DND-41 (cell line): ENCODE measurements around the gene GNG4.

Source experiments
- ATAC-seq: fragments of 200-7000 bp; cut with Tn5 transposase; 3 replicates; pipeline ENCODE4 v1.9.1; 2021; ENCODE audit warnings: low read depth; ENCODE audit not compliant: insufficient read depth
- DNase-seq: peaks from one replicate; pipeline ENCODE4 v3.0.0-alpha.2; 2020
- H2AFZ ChIP-seq: 2 replicates; pipeline ENCODE4 v1.6.0; 2012; ENCODE audit warnings: low read depth, low read length
- H3K27ac ChIP-seq: 2 replicates; pipeline ENCODE4 v1.5.1; 2012; ENCODE audit warnings: low read length, inconsistent platforms
- H3K27me3 ChIP-seq: fragments of 200-600 bp; sonication (generic); 2 replicates; pipeline ENCODE4 v1.6.0; 2012; ENCODE audit warnings: low read length, mild to moderate bottlenecking, inconsistent platforms; ENCODE audit not compliant: insufficient read depth, poor library complexity
- H3K36me3 ChIP-seq: 2 replicates; pipeline ENCODE4 v1.5.1; 2012; ENCODE audit warnings: low read length, inconsistent platforms; ENCODE audit not compliant: insufficient read depth
- H3K4me1 ChIP-seq: 2 replicates; pipeline ENCODE4 v1.5.1; 2012; ENCODE audit warnings: mild to moderate bottlenecking, low read length; ENCODE audit not compliant: insufficient read depth
- H3K4me2 ChIP-seq: 2 replicates; pipeline ENCODE4 v1.6.0; 2012; ENCODE audit warnings: mild to moderate bottlenecking, moderate library complexity, low read length, inconsistent platforms; ENCODE audit not compliant: insufficient read depth
- H3K4me3 ChIP-seq, 2 experiments: fragments of 200-600 bp in 1 of 2; shearing (Covaris generic) in 1 of 2; 2 replicates each; pipeline ENCODE4 v1.5.1; 2012 to 2016; ENCODE audit warnings: inconsistent platforms in 2 of 2, low read length in 2 of 2, mild to moderate bottlenecking in 2 of 2, low read depth in 1 of 2, moderate library complexity in 1 of 2
- H3K79me2 ChIP-seq: 2 replicates; pipeline ENCODE4 v1.6.0; 2012; ENCODE audit warnings: low read length, inconsistent platforms; ENCODE audit not compliant: insufficient read depth
- H3K9ac ChIP-seq: 2 replicates; pipeline ENCODE4 v1.6.0; 2012; ENCODE audit warnings: low read depth, mild to moderate bottlenecking, inconsistent platforms, low read length, moderate library complexity
- H3K9me3 ChIP-seq: 2 replicates; pipeline ENCODE4 v1.5.1; 2012; ENCODE audit warnings: low read length, moderate library complexity, mild to moderate bottlenecking, inconsistent platforms; ENCODE audit not compliant: insufficient read depth, severe bottlenecking
- H4K20me1 ChIP-seq: 2 replicates; pipeline ENCODE4 v1.6.0; 2012; ENCODE audit warnings: low read length; ENCODE audit not compliant: insufficient read depth
- CTCF ChIP-seq: IDR thresholded peaks from 2 replicates; pipeline ENCODE4 v1.5.1; 2012; ENCODE audit warnings: borderline replicate concordance, low read length, moderate library complexity, mild to moderate bottlenecking; ENCODE audit not compliant: poor library complexity, severe bottlenecking; ENCODE audit errors: extremely low read depth
- EZH2 ChIP-seq: IDR thresholded peaks from 3 replicates; pipeline ENCODE4 v1.6.1; 2012; ENCODE audit warnings: borderline replicate concordance, low read depth, mild to moderate bottlenecking, moderate library complexity, low read length, inconsistent platforms; ENCODE audit not compliant: severe bottlenecking

GNG4 gene

GRCh38 chr1:235610157-235610556 lies 39.4 kb downstream of the GNG4 start:
- Histone ChIP-seq H4K20me1 (no peaks in the 10 kb centered on the region), H3K4me3 (no peak overlapping the region), H3K27ac (no peak overlapping the region), H3K9me3 (no peaks in the 10 kb centered on the region), H3K27me3 (no peaks in the 10 kb centered on the region), H3K79me2 (no peaks in the 10 kb centered on the region), H3K4me1 (peaks cover 14% of the 10 kb centered on the region), H3K36me3 (no peaks in the 10 kb centered on the region), H3K4me2 (no peak overlapping the region), H3K9ac (no peak overlapping the region), H2AFZ (no peak overlapping the region)
- DNase-seq: no peak
- TF ChIP-seq CTCF (no peak), EZH2 (no peak)
- no peak for ATAC-seq

GRCh38 chr1:235608278-235608677 lies 41.3 kb downstream of the GNG4 start:
- H3K9me3 ChIP-seq: no peaks in the 10 kb centered on the region
- no peak overlapping the region for H3K9ac ChIP-seq
- H3K79me2 ChIP-seq: no peaks in the 10 kb centered on the region
- H3K36me3 ChIP-seq: no peaks in the 10 kb centered on the region
- H2AFZ ChIP-seq: no peak overlapping the region
- ATAC-seq (no peak), DNase-seq (no peak)
- H3K4me2 ChIP-seq: no peak overlapping the region
- peaks cover 14% of the 10 kb centered on the region for H3K4me1 ChIP-seq
- no peaks in the 10 kb centered on the region for H4K20me1 ChIP-seq
- H3K27ac ChIP-seq: no peak overlapping the region; the same call in 1 of the 2 replicates
- no peak for TF ChIP-seq EZH2
- TF ChIP-seq CTCF: no peak
- H3K4me3 ChIP-seq: no peak overlapping the region
- no peaks in the 10 kb centered on the region for H3K27me3 ChIP-seq

GRCh38 chr1:235607284-235607683 lies 42.3 kb downstream of the GNG4 start:
- Histone ChIP-seq H4K20me1 (no peaks in the 10 kb centered on the region), H3K4me1 (peaks cover 14% of the 10 kb centered on the region), H3K9ac (no peak overlapping the region), H3K36me3 (no peaks in the 10 kb centered on the region), H3K4me3 (no peak overlapping the region), H3K4me2 (no peak overlapping the region), H3K9me3 (no peaks in the 10 kb centered on the region), H3K27me3 (no peaks in the 10 kb centered on the region), H3K27ac (no peak overlapping the region; the same call in 1 of the 2 replicates), H2AFZ (no peak overlapping the region), H3K79me2 (no peaks in the 10 kb centered on the region)
- ATAC-seq (peak; percentile 50), DNase-seq (no peak)
- TF ChIP-seq EZH2 (no peak), CTCF (no peak)

- Histone ChIP-seq H2AFZ (no peak overlapping the region), H3K27me3 (no peaks in the 10 kb centered on the region), H3K27ac (no peak overlapping the region), H3K36me3 (no peaks in the 10 kb centered on the region), H3K79me2 (no peaks in the 10 kb centered on the region), H3K4me3 (no peak overlapping the region), H4K20me1 (no peaks in the 10 kb centered on the region), H3K9ac (no peak overlapping the region), H3K9me3 (no peaks in the 10 kb centered on the region), H3K4me2 (no peak overlapping the region), H3K4me1 (no peaks in the 10 kb centered on the region)
- ATAC-seq (peak; percentile 64), DNase-seq (peak; percentile 29)
- no peak for TF ChIP-seq EZH2
- peak; percentile 52 for TF ChIP-seq CTCF
These were observed 48.5 kb downstream of the GNG4 start for GRCh38 chr1:235601104-235601503.
